ENCODE measurements around the gene ARHGEF25.
A peak's percentile ranks its signal among the peaks of the same experiment; 100 is the strongest.
"Not testable (repeated sequence)": the region's sequence is repeated elsewhere in the genome, so short reads cannot be mapped to it uniquely, and the experiment has no call there.

Gene ARHGEF25

GRCh38 chr12:57632073-57632957 lies 21.1 kb downstream of the ARHGEF25 start:
- Histone ChIP-seq H3K79me1 (ENCODE audit: low read length) (no peaks in the 10 kb centered on the region), H3K18ac (ENCODE audit: low read length) (peak overlapping the region; percentile 44), H2AK5ac (ENCODE audit: low read length) (no peak overlapping the region), H3K27ac (ENCODE audit: low read depth, low read length) (no peak overlapping the region), H2BK120ac (ENCODE audit: low read depth, low read length) (no peak overlapping the region), H2BK5ac (ENCODE audit: low read length) (no peak overlapping the region), H3K36me3 (ENCODE audit: control insufficient read depth, insufficient read depth, low read length) (no peaks in the 10 kb centered on the region), H3K79me2 (ENCODE audit: control insufficient read depth, insufficient read depth, low read length) (no peaks in the 10 kb centered on the region), H3K9ac (ENCODE audit: low read length) (peak overlapping the region; percentile 59), H3K4me2 (ENCODE audit: low read length) (peak overlapping the region; percentile 79), H4K5ac (ENCODE audit: low read length) (no peak overlapping the region), H3K23ac (ENCODE audit: low read length) (no peak overlapping the region), H3K4me3 (ENCODE audit: low read length) (no peak overlapping the region), H3K4me1 (ENCODE audit: control insufficient read depth, low read depth, low read length) (no peaks in the 10 kb centered on the region), H3K56ac (ENCODE audit: low read length) (peak overlapping the region; percentile 81), H3K4ac (ENCODE audit: low read depth, low read length) (peak overlapping the region; percentile 18), H3K27me3 (ENCODE audit: insufficient read depth, low read length, poor library complexity) (peaks cover 48% of the 10 kb centered on the region), H4K8ac (ENCODE audit: low read depth, low read length) (no peak overlapping the region), H2BK15ac (replicated peaks; ENCODE audit: low read depth) (no peak overlapping the region)
- peak; percentile 43 for DNase-seq
- WGBS (ENCODE audit: extremely low coverage, insufficient coverage, low lambda C conversion rate), result no CpG with 5 or more reads among the region's 67 CpGs

DNA sequence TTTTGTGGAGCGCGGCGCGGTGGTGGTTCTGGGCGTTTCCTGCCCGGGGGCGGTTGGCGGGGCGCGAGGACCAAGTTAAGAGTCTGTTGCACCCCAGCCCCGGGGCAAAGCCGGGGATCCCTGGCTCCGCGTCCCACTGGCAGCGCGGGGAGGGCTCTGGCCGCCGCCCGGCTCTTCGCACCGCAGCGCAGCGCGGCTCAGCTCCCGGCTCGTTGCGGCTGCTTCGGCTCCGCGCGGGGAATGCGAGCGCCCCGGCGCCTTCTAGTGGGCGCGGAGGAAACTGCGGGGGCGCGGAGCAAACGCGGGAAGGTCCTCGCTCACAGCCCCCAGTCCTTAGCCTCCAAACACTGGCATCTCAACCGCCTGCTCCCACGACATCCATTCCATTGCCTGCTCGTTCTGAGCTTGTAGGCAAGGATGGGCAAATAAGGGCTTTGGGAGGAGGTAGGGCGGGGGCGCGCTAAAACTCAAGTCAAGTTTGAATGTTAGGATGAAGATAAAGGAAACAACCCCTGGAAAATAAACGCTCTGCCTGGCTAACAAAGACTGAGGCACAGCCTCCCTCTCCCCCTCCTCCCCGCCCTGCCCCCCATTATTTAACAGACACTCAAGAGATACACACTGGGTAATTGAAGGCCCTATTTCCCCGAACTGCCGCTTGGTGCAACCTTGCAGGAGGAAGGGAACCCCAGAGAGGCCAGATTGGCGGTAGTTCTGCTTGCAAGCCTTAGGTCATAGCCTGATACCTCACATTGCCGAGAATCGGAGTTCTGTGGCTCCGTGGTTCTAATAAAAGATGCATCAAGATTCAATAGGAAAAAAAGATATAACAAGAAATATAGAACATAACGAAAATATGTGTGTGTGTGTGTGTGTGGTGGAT lies 22.0 kb downstream of the ARHGEF25 start, which contains the start of gene B4GALNT1:
Gene B4GALNT1, minus strand, starts transcription at position 244 of the 883 bp plus-strand sequence. CDS start 1,069 bp downstream, outside the sequence.
- Histone ChIP-seq H3K27me3 (ENCODE audit: insufficient read depth, low read length, poor library complexity) (peaks cover 40% of the 10 kb centered on the region), H2BK15ac (replicated peaks; ENCODE audit: low read depth) (no peak within 1 kb of the TSS), H4K5ac (ENCODE audit: low read length) (no peak within 1 kb of the TSS), H3K4me3 (ENCODE audit: low read length) (no peak within 1 kb of the TSS), H3K4me2 (ENCODE audit: low read length) (peak within 1 kb of the TSS; percentile 79), H3K36me3 (ENCODE audit: control insufficient read depth, insufficient read depth, low read length) (no peaks in the 10 kb centered on the region), H2AK5ac (ENCODE audit: low read length) (no peak within 1 kb of the TSS), H3K4me1 (ENCODE audit: control insufficient read depth, low read depth, low read length) (no peaks in the 10 kb centered on the region), H3K56ac (ENCODE audit: low read length) (peak within 1 kb of the TSS; percentile 81), H3K79me2 (ENCODE audit: control insufficient read depth, insufficient read depth, low read length) (no peaks in the 10 kb centered on the region), H3K4ac (ENCODE audit: low read depth, low read length) (peak within 1 kb of the TSS; percentile 18), H2BK120ac (ENCODE audit: low read depth, low read length) (no peak within 1 kb of the TSS), H3K9ac (ENCODE audit: low read length) (peak within 1 kb of the TSS; percentile 59), H3K27ac (ENCODE audit: low read depth, low read length) (no peak within 1 kb of the TSS), H3K23ac (ENCODE audit: low read length) (no peak within 1 kb of the TSS), H2BK5ac (ENCODE audit: low read length) (no peak within 1 kb of the TSS), H3K18ac (ENCODE audit: low read length) (peak within 1 kb of the TSS; percentile 44), H3K79me1 (ENCODE audit: low read length) (no peaks in the 10 kb centered on the region), H4K8ac (ENCODE audit: low read depth, low read length) (no peak within 1 kb of the TSS)
- peak; percentile 79 for DNase-seq
- 100% methylated on average over 1 of the region's 58 CpGs for WGBS (ENCODE audit: extremely low coverage, insufficient coverage, low lambda C conversion rate)

GRCh38 chr12:57636731-57637130 lies 25.5 kb downstream of the ARHGEF25 start:
- H4K5ac ChIP-seq (ENCODE audit: low read length); H4K8ac ChIP-seq (ENCODE audit: low read depth, low read length); H3K4me1 ChIP-seq (ENCODE audit: control insufficient read depth, low read depth, low read length); H3K36me3 ChIP-seq (ENCODE audit: control insufficient read depth, insufficient read depth, low read length); H3K79me1 ChIP-seq (ENCODE audit: low read length); H3K9ac ChIP-seq (ENCODE audit: low read length); H3K23ac ChIP-seq (ENCODE audit: low read length); H3K27ac ChIP-seq (ENCODE audit: low read depth, low read length); H2BK120ac ChIP-seq (ENCODE audit: low read depth, low read length); DNase-seq; H3K79me2 ChIP-seq (ENCODE audit: control insufficient read depth, insufficient read depth, low read length); H3K4me2 ChIP-seq (ENCODE audit: low read length); H3K56ac ChIP-seq (ENCODE audit: low read length); H3K27me3 ChIP-seq (ENCODE audit: insufficient read depth, low read length, poor library complexity); H2BK15ac ChIP-seq (replicated peaks; ENCODE audit: low read depth); H3K4ac ChIP-seq (ENCODE audit: low read depth, low read length); H3K18ac ChIP-seq (ENCODE audit: low read length); H3K4me3 ChIP-seq (ENCODE audit: low read length); H2BK5ac ChIP-seq (ENCODE audit: low read length); H2AK5ac ChIP-seq (ENCODE audit: low read length): not testable (repeated sequence)
- WGBS (ENCODE audit: extremely low coverage, insufficient coverage, low lambda C conversion rate), result no CpG with 5 or more reads among the region's 9 CpGs

DNA sequence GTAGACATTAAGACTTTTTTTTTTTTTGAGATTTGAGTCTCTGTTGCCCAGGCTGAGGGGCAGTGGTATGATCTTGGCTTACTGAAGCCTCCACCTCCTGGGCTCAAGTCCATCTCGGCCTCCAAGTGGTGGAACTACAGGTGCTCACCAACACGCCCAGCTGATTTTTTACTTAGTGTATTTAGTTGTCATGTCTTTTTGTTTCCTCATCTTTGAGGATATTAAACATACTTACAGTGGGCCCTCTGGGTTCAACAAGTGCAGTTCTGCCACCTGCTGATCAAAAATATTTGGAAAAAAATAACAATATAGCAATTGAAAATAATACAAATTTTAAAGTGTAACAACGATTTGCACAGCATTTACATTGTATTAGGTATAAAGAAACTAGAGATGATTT lies 26.1 kb downstream of the ARHGEF25 start:
- H3K36me3 ChIP-seq (ENCODE audit: control insufficient read depth, insufficient read depth, low read length), result no peaks in the 10 kb centered on the region
- H4K8ac ChIP-seq (ENCODE audit: low read depth, low read length), result no peak overlapping the region
- no peak overlapping the region for H3K4ac ChIP-seq (ENCODE audit: low read depth, low read length)
- no peak overlapping the region for H3K56ac ChIP-seq (ENCODE audit: low read length)
- no peaks in the 10 kb centered on the region for H3K27me3 ChIP-seq (ENCODE audit: insufficient read depth, low read length, poor library complexity)
- no peak overlapping the region for H4K5ac ChIP-seq (ENCODE audit: low read length)
- WGBS (ENCODE audit: extremely low coverage, insufficient coverage, low lambda C conversion rate), result no CpG with 5 or more reads among the region's 3 CpGs
- no peak overlapping the region for H3K18ac ChIP-seq (ENCODE audit: low read length)
- no peak overlapping the region for H3K23ac ChIP-seq (ENCODE audit: low read length)
- H3K4me3 ChIP-seq (ENCODE audit: low read length), result no peak overlapping the region
- H3K4me2 ChIP-seq (ENCODE audit: low read length), result no peak overlapping the region
- DNase-seq, result no peak
- no peak overlapping the region for H2BK120ac ChIP-seq (ENCODE audit: low read depth, low read length)
- no peak overlapping the region for H2AK5ac ChIP-seq (ENCODE audit: low read length)
- H2BK5ac ChIP-seq (ENCODE audit: low read length), result no peak overlapping the region
- no peaks in the 10 kb centered on the region for H3K4me1 ChIP-seq (ENCODE audit: control insufficient read depth, low read depth, low read length)
- H3K27ac ChIP-seq (ENCODE audit: low read depth, low read length), result no peak overlapping the region
- no peaks in the 10 kb centered on the region for H3K79me2 ChIP-seq (ENCODE audit: control insufficient read depth, insufficient read depth, low read length)
- no peak overlapping the region for H2BK15ac ChIP-seq (replicated peaks; ENCODE audit: low read depth)
- no peaks in the 10 kb centered on the region for H3K79me1 ChIP-seq (ENCODE audit: low read length)
- no peak overlapping the region for H3K9ac ChIP-seq (ENCODE audit: low read length)

- DNase-seq, result no peak
These were observed 26.9 kb downstream of the ARHGEF25 start for GRCh38 chr12:57638096-57638495.

More at GRCh38 chr12:57638096-57638495, 26.9 kb downstream of the ARHGEF25 start:
- Histone ChIP-seq H4K8ac (ENCODE audit: low read depth, low read length) (no peak overlapping the region), H2AK5ac (ENCODE audit: low read length) (no peak overlapping the region), H2BK15ac (replicated peaks; ENCODE audit: low read depth) (no peak overlapping the region), H2BK5ac (ENCODE audit: low read length) (no peak overlapping the region), H4K5ac (ENCODE audit: low read length) (no peak overlapping the region), H3K23ac (ENCODE audit: low read length) (no peak overlapping the region), H3K9ac (ENCODE audit: low read length) (no peak overlapping the region), H3K36me3 (ENCODE audit: control insufficient read depth, insufficient read depth, low read length) (no peaks in the 10 kb centered on the region), H3K79me2 (ENCODE audit: control insufficient read depth, insufficient read depth, low read length) (no peaks in the 10 kb centered on the region), H3K18ac (ENCODE audit: low read length) (no peak overlapping the region), H2BK120ac (ENCODE audit: low read depth, low read length) (no peak overlapping the region), H3K4me1 (ENCODE audit: control insufficient read depth, low read depth, low read length) (no peaks in the 10 kb centered on the region), H3K4me3 (ENCODE audit: low read length) (no peak overlapping the region), H3K4ac (ENCODE audit: low read depth, low read length) (no peak overlapping the region), H3K4me2 (ENCODE audit: low read length) (no peak overlapping the region), H3K27ac (ENCODE audit: low read depth, low read length) (no peak overlapping the region), H3K56ac (ENCODE audit: low read length) (no peak overlapping the region), H3K27me3 (ENCODE audit: insufficient read depth, low read length, poor library complexity) (no peaks in the 10 kb centered on the region), H3K79me1 (ENCODE audit: low read length) (no peaks in the 10 kb centered on the region)
- WGBS (ENCODE audit: extremely low coverage, insufficient coverage, low lambda C conversion rate), result no CpG with 5 or more reads among the region's 3 CpGs

All from mesendoderm (in vitro differentiated cells).